ENCODE results near the gene MTSS2.
"Not testable (repeated sequence)": the region's sequence is repeated elsewhere in the genome, so short reads cannot be mapped to it uniquely, and the experiment has no call there.

MTSS2 gene

GRCh38 chr16:70685061-70685937 lies 554 bp downstream of the MTSS2 start:
- DNase-seq (ENCODE audit: low spot score): peak; percentile 48

- DNase-seq (ENCODE audit: low spot score): peak; percentile 60
These were observed 1.4 kb downstream of the MTSS2 start for GRCh38 chr16:70684146-70685060.

GRCh38 chr16:70683146-70683944 lies 2.5 kb downstream of the MTSS2 start:
- no peak for DNase-seq (ENCODE audit: low spot score)

- no peak for DNase-seq (ENCODE audit: low spot score)
These were observed 3.4 kb downstream of the MTSS2 start for GRCh38 chr16:70682239-70683145.

- DNase-seq (ENCODE audit: low spot score): no peak
These were observed 4.2 kb downstream of the MTSS2 start for GRCh38 chr16:70681382-70682238.

- DNase-seq (ENCODE audit: low spot score): no peak
These were observed 5.1 kb downstream of the MTSS2 start for GRCh38 chr16:70680495-70681381.

GRCh38 chr16:70679671-70680494 lies 6.0 kb downstream of the MTSS2 start:
- peak; percentile 79 for DNase-seq (ENCODE audit: low spot score)

GRCh38 chr16:70678898-70679670 lies 6.8 kb downstream of the MTSS2 start:
- no peak for DNase-seq (ENCODE audit: low spot score)

GRCh38 chr16:70678121-70678897 lies 7.5 kb downstream of the MTSS2 start:
- no peak for DNase-seq (ENCODE audit: low spot score)

- DNase-seq (ENCODE audit: low spot score): no peak
These were observed 8.2 kb downstream of the MTSS2 start for GRCh38 chr16:70677499-70678120.

- DNase-seq (ENCODE audit: low spot score): no peak
These were observed 9.0 kb downstream of the MTSS2 start for GRCh38 chr16:70676675-70677498.

GRCh38 chr16:70675851-70676513 lies 9.9 kb downstream of the MTSS2 start:
- DNase-seq (ENCODE audit: low spot score): no peak

- no peak for DNase-seq (ENCODE audit: low spot score)
These were observed 11.4 kb downstream of the MTSS2 start for GRCh38 chr16:70674221-70675014.

- not testable (repeated sequence) for DNase-seq (ENCODE audit: low spot score)
These were observed 14.9 kb downstream of the MTSS2 start for GRCh38 chr16:70670938-70671337.
